G401.6 (cell line): ENCODE data around the gene TRAPPC3.
"Not testable (repeated sequence)": the region's sequence is repeated elsewhere in the genome, so short reads cannot be mapped to it uniquely, and the experiment has no call there.

Experiments used
- FAIRE-seq: peaks from 2 replicates; lab custom pipeline; 2012; peaks lifted over from hg19 to GRCh38; lab: Jason Lieb, UNC

The TRAPPC3 gene

GRCh38 chr1:36149237-36149972, at the start of gene TRAPPC3:
TRAPPC3 (minus strand) TSS chr1:36149486; CDS start chr1:36149378, 108 bp downstream.
- FAIRE-seq: peak; percentile 96

DNA sequence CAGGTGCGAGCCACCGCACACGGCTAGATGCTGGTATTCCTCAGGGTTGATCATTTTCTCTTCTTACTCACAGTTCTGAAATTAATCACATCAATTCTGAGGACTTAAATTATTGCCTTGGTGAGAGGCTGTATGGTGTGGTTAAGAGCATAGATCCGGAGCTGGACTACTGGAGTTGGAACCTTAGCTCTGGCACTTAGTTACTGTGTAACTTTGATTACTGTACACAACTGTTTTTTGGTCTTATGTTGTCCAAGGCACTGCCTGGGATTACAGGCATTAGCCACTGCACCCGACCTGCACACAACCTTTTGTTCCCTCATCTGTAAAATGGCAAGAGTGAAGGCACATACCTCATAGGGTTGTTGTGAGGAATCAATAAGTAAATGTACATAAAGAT, 49.4 kb upstream of the TRAPPC3 start:
- FAIRE-seq: no peak

DNA sequence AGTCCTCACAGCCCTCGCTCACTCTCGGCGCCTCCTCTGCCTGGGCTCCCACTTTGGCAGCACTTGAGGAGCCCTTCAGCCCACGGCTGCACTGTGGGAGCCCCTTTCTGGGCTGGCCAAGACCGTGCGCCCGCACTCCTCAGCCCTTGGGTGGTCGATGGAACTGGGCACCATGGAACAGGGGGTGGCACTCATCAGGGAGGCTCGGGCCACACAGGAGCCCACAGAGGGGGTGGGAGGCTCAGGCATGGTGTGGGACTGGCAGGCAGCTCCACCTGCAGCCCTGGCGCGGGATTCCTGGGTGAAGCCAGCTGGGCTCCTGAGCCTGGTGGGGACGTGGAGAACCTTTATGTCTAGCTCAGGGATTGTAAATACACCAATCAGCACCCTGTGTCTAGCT, 47.5 kb upstream of the TRAPPC3 start:
- not testable (repeated sequence) for FAIRE-seq

DNA sequence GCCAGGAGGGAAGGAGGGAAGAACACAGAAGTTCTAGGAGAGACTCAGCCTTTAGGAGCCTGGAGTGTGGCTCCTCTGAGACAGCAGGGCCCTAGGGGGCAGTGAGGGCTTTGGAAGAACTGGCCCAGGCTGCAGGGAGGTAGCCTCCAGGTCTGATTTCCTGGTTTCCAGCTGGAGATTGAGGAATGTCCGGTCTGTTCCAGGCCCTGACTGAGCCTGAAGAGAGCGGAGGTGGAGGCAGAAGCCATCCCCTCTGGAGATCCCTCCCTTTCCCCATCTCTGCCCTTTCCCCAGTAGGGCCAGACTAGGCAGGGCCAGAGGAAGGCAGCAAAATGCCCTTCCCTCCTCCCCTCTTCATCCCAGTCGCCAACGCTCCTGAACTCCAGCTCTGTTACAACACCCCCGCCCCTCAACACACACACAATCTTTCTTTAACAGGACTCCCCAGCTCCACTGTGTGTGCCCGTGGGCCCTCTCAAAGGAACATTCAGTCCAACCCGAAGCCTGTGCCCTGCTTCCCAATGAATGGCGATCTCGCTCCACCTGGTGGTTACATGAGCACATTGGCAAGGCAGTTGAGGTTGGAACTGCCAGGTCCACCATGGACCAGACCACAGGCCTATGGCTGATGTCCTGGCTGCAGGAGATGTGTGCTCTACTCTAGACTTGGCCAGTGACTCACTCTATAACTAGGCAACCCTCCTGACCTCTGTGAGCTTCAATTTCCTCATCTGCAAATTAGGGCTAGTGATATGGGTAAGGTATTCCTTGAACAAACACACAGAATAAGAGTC, 38.7 kb upstream of the TRAPPC3 start:
- peak; percentile 98 for FAIRE-seq

DNA sequence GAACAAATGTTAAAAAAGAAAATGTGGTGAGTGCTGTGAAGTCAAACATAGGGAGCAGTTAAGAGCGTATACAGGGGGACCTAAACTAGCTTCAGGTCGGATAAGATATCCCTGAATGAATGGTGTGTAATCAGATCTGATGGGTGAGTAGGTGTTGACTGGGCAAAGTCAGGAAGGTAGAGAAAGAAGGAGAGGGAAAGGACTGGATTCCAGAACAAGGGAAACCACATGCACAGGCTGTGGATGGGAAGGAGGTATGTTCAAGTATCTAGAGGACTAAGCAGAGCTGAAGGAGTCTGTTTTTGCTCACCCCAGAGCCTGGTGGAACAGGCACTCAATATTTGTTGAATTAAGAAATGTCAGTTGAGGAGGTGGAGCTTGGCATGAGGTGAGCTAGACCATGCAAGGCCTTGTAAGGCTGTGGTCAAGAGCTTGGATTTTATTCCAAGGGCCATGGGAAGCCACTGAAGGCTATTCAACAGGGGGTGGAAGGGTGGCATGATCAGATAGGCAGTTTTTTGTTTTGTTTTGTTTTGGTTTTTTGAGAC, 34.1 kb upstream of the TRAPPC3 start:
- peak; percentile 42 for FAIRE-seq

DNA sequence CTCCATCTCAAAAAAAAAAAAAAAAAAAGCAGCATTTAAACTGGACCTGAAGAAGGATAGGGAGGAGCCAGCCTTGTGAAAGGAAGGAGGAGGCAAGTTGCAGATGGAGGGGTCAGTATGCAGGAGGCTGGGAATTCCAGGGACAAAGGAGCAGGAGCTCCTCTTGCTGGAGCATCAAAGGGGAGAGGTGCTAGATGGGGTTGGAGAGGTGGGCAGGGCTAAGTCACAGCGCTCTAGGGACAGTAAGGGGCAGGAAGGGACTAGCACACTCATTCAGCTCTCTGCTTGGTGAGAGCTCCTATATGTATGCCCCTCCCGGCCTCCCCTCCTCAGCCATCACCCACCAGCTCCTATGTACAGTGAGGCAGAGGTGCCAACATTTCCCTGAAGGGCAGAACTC, 33.4 kb upstream of the TRAPPC3 start:
- FAIRE-seq: no peak

DNA sequence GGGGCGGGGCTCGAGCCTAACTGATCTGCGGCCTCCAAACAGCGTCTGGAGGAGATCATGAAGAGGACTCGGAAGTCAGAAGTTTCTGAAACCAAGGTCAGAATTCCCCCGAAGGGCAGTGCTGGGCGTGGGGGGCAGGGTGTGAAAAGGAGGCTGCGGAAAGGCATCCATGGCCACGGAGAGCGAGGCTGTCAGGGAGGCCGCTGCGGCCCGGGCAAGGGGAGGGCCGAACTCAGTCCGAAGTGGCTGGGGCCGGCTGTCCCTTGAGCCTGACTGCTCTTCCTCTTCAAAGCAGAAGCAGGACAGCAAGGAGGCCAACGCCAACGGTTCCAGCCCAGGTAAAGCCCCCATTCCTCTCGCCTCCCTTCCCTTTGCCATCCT, 29.9 kb upstream of the TRAPPC3 start:
- no peak for FAIRE-seq

GRCh38 chr1:36178471-36179219, 29.4 kb upstream of the TRAPPC3 start:
- FAIRE-seq: no peak

DNA sequence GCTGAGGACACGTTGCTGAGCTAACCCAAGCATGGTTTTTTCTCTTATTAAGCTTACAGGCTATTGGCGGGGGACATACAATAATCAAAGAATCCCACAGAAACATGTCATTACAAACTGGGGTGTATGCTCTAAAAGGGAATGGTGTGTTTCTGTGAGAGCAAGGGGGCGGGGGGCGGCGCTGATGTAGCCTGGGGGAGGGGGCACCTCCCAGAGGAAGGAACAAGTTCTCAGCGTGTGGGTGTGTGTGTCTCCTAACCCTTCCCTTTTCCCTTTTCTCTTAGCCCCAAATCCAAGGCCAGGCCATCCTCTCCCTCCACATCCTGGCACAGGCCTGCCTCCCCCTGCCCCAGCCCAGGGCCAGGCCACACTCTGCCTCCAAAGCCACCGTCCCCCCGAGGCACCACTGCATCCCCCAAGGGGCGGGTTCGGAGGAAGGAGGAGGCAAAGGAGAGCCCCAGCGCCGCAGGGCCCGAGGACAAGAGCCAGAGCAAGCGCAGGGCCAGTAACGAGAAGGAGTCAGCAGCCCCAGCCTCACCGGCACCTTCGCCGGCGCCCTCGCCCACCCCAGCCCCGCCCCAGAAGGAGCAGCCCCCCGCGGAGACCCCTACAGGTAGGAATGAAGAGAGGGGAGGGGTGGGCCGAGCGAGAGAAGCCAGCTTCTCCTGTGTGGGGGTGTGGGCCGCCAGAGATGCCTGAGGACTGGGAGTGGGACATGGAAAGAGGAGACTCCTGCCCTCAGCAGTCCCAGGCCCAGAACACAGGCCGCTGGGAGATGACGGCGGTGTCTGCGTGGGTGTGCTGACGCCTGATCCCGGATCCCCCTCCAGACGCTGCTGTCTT, 28.5 kb upstream of the TRAPPC3 start:
- FAIRE-seq: no peak

- no peak for FAIRE-seq
These were observed 27.0 kb upstream of the TRAPPC3 start for GRCh38 chr1:36176106-36176949.

DNA sequence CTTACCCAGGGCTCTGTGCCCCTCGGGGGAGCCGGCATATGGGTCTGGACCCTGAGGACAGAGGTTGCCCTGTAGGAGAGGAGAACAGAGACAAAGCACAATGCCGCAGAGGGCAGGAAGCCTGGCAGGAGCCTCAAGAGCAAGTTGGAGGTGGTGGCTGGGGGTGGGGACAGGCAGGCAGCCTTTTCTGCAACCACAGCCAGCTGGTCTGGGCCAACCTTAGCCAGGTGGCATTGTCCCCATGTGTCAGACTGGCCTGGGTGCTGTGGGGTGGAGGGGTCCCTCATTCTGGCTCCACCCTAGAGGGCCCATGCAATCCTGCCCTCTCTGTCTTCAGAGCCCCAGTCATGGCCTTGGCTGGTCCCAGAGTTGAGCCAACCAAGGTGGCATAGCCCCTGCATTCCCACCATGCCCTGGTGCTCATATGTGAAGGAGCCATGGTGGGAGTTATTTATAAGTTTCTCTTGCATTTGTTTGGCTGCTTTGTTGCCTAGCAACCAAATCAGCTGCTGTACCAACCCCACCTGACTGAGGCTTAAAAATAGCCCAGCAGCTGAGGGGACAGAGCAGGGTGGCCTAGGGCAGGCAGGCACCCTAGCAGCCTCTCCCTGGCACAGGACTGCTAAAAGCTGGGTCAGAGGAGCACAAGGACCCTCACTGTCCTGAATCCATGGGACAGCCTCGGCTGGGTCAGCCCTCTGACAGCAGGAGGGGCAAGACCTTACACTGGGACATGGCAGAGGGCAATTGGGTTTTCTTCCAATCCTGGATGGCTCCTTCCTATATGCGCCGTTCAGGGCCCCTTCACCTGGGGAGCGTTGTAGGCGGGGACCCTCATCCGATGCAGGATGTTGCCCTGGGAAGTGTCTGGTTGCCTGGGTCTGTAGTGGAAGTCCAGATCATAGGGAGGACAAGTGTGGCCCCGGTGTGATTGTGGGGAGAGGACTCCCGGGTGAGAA, 26.1 kb upstream of the TRAPPC3 start:
- no peak for FAIRE-seq

- FAIRE-seq: no peak
These were observed 25.4 kb upstream of the TRAPPC3 start for GRCh38 chr1:36174713-36175112.

- no peak for FAIRE-seq
These were observed 23.7 kb upstream of the TRAPPC3 start for GRCh38 chr1:36172983-36173382.

- FAIRE-seq: no peak
These were observed 22.9 kb upstream of the TRAPPC3 start for GRCh38 chr1:36172017-36172747.

DNA sequence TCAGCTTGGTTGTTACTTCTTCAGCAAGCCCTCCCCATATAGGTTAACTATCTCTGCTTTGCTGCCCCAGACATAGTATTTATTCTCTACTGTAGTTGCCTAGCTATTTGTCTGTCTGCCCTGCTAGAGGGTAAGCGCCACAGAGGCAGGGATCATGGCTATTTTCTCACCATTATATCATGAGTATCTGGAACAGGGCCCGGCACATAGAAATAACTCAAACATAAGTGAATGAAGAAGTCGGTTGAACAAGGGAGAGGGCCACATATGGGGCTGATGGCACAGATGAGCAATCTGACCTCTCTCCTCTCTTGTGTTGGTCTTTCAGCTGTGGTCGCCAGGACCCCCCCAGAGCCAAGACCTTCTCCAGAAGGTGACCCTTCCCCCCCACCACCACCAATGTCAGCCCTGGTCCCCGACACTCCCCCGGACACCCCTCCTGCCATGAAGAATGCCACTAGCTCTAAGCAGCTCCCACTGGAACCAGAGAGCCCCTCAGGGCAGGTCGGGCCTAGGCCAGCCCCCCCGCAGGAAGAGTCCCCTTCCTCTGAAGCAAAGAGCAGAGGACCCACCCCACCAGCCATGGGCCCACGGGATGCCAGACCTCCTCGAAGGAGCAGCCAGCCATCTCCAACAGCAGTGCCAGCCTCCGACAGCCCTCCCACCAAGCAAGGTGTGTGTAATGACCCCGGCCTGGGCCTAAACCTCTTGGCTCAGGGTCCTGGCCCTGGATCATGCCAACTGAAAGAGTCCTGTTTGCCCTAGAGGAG, 21.5 kb upstream of the TRAPPC3 start:
- no peak for FAIRE-seq

- FAIRE-seq: no peak
These were observed 19.2 kb upstream of the TRAPPC3 start for GRCh38 chr1:36168514-36168913.

- FAIRE-seq: no peak
These were observed 17.9 kb upstream of the TRAPPC3 start for GRCh38 chr1:36166938-36167905.
